Measurements from ENCODE around the gene SLC5A11.
"Not testable (repeated sequence)": the region's sequence is repeated elsewhere in the genome, so short reads cannot be mapped to it uniquely, and the experiment has no call there.

Gene SLC5A11

GRCh38 chr16:24863582-24864437 is 18.0 kb downstream of the SLC5A11 start:
- DNase-seq = no peak

DNA sequence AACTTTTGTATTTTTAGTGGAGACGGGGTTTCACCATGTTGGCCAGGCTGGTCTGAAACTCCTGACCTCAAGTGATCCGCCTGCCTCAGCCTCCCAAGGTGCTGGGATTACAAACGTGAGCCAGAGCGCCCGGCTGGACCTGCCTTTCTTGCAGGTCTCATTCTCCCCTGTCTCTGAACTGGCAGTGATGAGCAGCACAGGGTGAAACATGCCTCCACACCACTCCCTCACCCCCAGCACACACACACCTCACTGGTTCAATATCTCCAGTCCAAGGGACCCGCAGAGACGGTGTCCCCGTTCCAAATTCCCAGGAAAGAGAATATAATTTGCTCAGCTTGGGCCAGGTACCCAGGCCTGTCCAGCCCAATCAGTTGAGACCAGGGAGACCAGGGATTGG is 23.3 kb downstream of the SLC5A11 start:
- no peak for DNase-seq

- DNase-seq = no peak
Observed at GRCh38 chr16:24871891-24872290, 26.1 kb downstream of the SLC5A11 start.

- DNase-seq = no peak
Observed at GRCh38 chr16:24873028-24873427, 27.3 kb downstream of the SLC5A11 start.

- DNase-seq = no peak
Observed at GRCh38 chr16:24875466-24875865, 29.7 kb downstream of the SLC5A11 start.

DNA sequence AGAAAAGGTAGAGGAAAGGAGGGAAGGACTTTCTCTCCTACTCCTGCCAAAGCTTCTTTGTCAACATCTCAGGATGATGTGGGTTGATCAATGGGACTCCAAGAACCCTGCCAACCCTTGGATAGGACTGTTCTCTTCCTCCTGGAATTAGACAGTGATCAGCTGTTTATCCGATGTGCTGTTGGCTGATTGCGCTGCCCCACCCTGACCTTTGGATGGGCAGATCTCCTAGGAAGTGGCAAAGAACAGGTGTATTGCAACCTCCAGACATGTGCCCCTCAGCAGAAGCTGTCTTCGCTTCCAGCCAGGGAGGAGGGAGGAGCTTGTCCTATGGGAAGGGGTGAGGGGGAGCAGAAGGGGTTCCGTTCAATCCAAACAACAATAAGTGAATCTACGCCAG is 30.5 kb downstream of the SLC5A11 start:
- DNase-seq = no peak

- DNase-seq = no peak
Observed at GRCh38 chr16:24879684-24880083, 33.9 kb downstream of the SLC5A11 start.

DNA sequence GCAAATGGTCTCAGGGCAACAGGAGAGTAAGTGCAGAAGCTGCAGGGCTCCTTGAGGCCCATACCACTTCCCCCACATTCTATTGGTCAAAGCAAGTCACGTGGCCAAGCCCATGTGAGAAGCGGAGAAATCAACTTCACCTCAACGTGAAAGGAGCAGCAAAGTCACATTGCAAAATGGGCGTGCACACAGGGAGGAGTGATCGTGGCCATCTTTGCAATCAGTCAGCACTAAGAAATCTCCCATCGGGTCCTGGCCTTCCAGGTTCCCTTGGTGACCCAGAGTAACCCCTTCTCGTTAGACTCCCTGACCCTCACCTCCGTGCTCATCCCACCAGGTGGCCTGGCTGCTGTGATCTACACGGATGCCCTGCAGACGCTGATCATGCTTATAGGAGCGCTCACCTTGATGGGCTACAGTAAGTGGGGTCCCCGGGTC is 38.0 kb downstream of the SLC5A11 start:
- no peak for DNase-seq

DNA sequence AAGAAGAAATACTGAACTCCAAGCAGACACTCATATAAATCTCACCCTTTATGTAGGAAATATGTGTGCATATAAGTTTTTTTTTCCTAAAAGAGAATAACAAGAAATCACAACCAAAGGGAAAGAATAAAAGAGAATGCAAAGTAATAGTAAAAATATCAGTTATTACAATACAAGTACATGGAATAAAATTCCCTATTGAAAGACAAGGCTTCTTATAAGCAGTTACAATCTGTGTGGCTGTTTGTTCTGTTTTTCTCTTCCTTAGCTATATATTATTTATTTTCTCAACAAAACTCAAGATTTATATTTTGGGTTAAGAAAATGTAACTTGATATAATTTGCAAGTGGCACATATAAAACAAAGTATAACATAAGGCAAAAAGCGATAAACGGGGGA is 41.7 kb downstream of the SLC5A11 start:
- DNase-seq = no peak

GRCh38 chr16:24890746-24891145 is 45.0 kb downstream of the SLC5A11 start:
- DNase-seq = no peak

DNA sequence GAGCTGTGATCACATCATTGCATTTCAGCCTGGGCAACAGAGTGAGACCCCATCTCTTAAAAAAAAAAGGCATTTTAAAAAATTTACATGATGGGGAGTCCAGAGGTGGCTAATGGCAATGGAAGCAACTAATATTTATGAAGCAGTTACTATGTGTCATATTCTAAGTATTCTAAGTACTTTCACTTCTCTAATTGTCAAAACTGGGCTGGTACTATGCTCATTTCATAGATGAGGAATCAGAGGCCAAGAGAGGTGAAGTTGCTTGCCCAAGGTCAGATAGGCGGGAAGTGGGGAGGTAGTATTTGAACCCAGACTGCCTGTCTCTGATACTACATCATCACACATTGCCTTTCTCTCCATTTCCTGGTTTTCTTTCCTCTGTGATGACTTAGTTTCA is 50.7 kb downstream of the SLC5A11 start:
- DNase-seq = no peak

GRCh38 chr16:24897522-24897921 is 51.8 kb downstream of the SLC5A11 start:
- DNase-seq = not testable (repeated sequence)

GRCh38 chr16:24900230-24900629 is 54.5 kb downstream of the SLC5A11 start:
- DNase-seq = no peak

DNA sequence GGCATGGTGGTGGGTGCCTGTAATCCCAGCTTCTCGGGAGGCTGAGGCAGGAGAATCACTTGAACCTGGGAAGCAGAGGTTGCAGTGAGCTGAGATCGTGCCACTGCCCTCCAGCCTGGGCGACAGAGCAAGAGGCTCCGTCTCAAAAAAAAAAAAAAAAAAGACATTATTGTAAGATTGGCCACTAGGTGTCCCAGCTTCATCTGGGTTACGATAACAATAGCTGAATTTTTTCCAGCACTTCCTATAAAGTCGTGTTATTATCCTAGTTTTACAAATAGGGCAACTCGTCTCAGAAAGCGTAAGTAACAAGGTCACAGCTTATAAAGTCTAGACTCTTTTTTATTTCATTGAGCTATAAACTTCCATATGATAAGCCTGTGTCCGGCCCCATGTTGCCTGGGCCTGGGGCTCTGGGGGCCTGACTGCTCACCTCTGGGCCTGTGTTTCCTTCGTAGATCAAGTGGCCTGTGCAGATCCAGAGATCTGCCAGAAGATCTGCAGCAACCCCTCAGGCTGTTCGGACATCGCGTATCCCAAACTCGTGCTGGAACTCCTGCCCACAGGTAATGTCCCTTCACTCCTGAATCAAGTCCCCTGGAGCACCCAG is 60.5 kb downstream of the SLC5A11 start:
- DNase-seq = no peak

DNA sequence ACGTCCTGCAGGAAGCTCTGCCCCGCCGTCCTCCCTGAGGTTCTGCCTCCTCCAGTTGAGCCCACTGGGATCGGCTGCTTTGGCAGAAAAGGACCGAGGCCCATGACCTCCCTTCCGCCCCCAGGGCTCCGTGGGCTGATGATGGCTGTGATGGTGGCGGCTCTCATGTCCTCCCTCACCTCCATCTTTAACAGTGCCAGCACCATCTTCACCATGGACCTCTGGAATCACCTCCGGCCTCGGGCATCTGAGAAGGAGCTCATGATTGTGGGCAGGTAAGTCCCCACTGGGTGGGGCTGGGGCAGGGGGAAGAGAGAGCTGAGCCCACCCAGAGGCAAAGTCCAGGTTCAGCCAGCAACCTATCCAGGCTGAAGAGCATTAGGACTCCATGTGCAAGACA is 61.1 kb downstream of the SLC5A11 start:
- DNase-seq = no peak

- DNase-seq = no peak
Observed at GRCh38 chr16:24908716-24909115, 63.0 kb downstream of the SLC5A11 start.

- DNase-seq = no peak
Observed at GRCh38 chr16:24909856-24910255, 64.1 kb downstream of the SLC5A11 start.

GRCh38 chr16:24915019-24915418 is 69.3 kb downstream of the SLC5A11 start:
- DNase-seq = no peak

- DNase-seq = no peak
Observed at GRCh38 chr16:24915576-24915975, 69.8 kb downstream of the SLC5A11 start.

GRCh38 chr16:24917236-24917635 is 71.5 kb downstream of the SLC5A11 start:
- DNase-seq = no peak

GRCh38 chr16:24917891-24918290 is 72.1 kb downstream of the SLC5A11 start:
- DNase-seq = no peak

- no peak for DNase-seq
Observed at GRCh38 chr16:24918641-24919040, 72.9 kb downstream of the SLC5A11 start.

- DNase-seq = no peak
Observed at GRCh38 chr16:24919536-24919935, 73.8 kb downstream of the SLC5A11 start.

GRCh38 chr16:24920568-24920967 is 74.8 kb downstream of the SLC5A11 start:
- DNase-seq = no peak

GRCh38 chr16:24921229-24921628 is 75.5 kb downstream of the SLC5A11 start:
- DNase-seq = no peak
